ENCODE data around the gene HLA-G. TPM values are rescaled to one million over a fixed set of nuclear protein-coding genes. Genes with fewer than 3 reads are reported as not detected.

The HLA-G gene
- total RNA-seq, 6 experiments from 2014 or later: 0.20 to 2.0 TPM; not detected in 4

- Histone ChIP-seq H3K27ac (no peak overlapping the region), H3K4me1 (no peaks in the 10 kb centered on the region), H3K9me3 (no peaks in the 10 kb centered on the region), H3K36me3 (no peaks in the 10 kb centered on the region), H3K4me3 (no peak overlapping the region), H3K27me3 (no peaks in the 10 kb centered on the region)
- DNase-seq: no peak
- intact Hi-C loops (cut with DNase I): no loop called here
- no peak for TF ChIP-seq POLR2A (IDR thresholded peaks at IDR 0.05)
- no peak for TF ChIP-seq CTCF (IDR thresholded peaks at IDR 0.05)
- ATAC-seq: no peak
- 59% methylated on average over 5 of the region's 7 CpGs for WGBS (ENCODE audit: insufficient coverage, low coverage, low lambda C conversion rate, missing lambda C conversion rate)
Observed at GRCh38 chr6:29813809-29814208, 13.8 kb upstream of the HLA-G start.

GRCh38 chr6:29814379-29815117 lies 13.1 kb upstream of the HLA-G start:
- Histone ChIP-seq H3K36me3 (no peaks in the 10 kb centered on the region), H3K9me3 (no peaks in the 10 kb centered on the region), H3K27me3 (no peaks in the 10 kb centered on the region), H3K27ac (no peak overlapping the region), H3K4me1 (no peaks in the 10 kb centered on the region), H3K4me3 (no peak overlapping the region)
- TF ChIP-seq CTCF (IDR thresholded peaks at IDR 0.05) (no peak), POLR2A (IDR thresholded peaks at IDR 0.05) (no peak)
- intact Hi-C loops (cut with DNase I): no loop called here
- no peak for DNase-seq
- no peak for ATAC-seq
- 49% methylated on average over 8 of the region's 9 CpGs for WGBS (ENCODE audit: insufficient coverage, low coverage, low lambda C conversion rate, missing lambda C conversion rate)

- Histone ChIP-seq H3K4me1 (no peaks in the 10 kb centered on the region), H3K9me3 (no peaks in the 10 kb centered on the region), H3K27ac (no peak overlapping the region), H3K27me3 (no peaks in the 10 kb centered on the region), H3K36me3 (no peaks in the 10 kb centered on the region), H3K4me3 (no peak overlapping the region)
- WGBS (ENCODE audit: insufficient coverage, low coverage, low lambda C conversion rate, missing lambda C conversion rate): 56% methylated on average over 7 of the region's 7 CpGs
- DNase-seq: no peak
- no peak for ATAC-seq
- intact Hi-C loops (cut with DNase I): no loop called here
- TF ChIP-seq POLR2A (IDR thresholded peaks at IDR 0.05) (no peak), CTCF (IDR thresholded peaks at IDR 0.05) (no peak)
Observed at GRCh38 chr6:29815118-29815750, 12.4 kb upstream of the HLA-G start.

- H3K4me1 ChIP-seq: no peaks in the 10 kb centered on the region
- no peaks in the 10 kb centered on the region for H3K9me3 ChIP-seq
- no peaks in the 10 kb centered on the region for H3K27me3 ChIP-seq
- no peak overlapping the region for H3K27ac ChIP-seq
- DNase-seq: no peak
- no peak overlapping the region for H3K4me3 ChIP-seq
- no peak for ATAC-seq
- intact Hi-C loops (cut with DNase I): no loop called here
- no peaks in the 10 kb centered on the region for H3K36me3 ChIP-seq
- WGBS (ENCODE audit: insufficient coverage, low coverage, low lambda C conversion rate, missing lambda C conversion rate): 35% methylated on average over 1 of the region's 1 CpG
- no peak for TF ChIP-seq POLR2A (IDR thresholded peaks at IDR 0.05)
- TF ChIP-seq CTCF (IDR thresholded peaks at IDR 0.05): no peak
Observed at GRCh38 chr6:29816030-29816429, 11.6 kb upstream of the HLA-G start.
